ENCODE measurements around the gene KHSRP. TPM values are rescaled to one million over a fixed set of nuclear protein-coding genes. Genes with fewer than 3 reads are reported as not detected.
A peak's percentile ranks its signal among the peaks of the same experiment; 100 is the strongest.

Gene KHSRP
- total RNA-seq, 4 donors from 2014 or later, result 116 to 143 (median 131) TPM

DNA sequence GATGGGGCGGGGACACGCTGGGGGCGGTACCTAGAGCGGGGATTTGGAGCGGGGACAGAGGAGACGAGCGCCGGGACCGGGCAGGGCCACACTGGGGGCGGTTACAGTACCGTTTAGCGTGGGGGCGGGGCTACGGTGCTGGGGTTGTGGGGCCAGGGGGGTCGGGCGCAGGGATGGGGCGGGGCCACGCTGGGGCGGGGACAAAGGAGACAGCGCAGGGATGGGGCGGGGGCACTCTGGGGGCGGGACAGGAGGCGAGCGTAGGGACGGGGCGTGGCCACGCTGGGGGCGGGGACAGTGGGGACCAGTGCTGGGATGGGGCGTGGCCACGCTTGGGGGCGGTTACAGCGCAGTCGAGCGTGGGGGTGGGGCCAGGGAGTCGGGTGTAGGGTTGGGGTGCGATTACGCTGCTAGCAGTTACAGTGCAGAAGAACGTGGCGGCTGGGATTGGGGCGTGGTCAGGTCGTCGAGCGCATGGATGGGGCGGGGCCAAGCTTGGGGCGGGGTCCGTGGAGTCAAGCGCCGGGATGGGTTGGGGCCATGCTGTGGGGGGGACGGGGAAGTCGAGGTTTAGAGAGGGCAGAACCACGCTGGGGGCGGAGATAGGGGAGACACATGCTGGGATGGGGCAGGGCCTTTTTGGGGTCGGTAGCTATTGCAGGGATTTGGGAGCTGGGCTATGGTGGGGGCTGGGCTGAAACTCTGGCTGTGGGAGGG lies 51.4 kb downstream of the KHSRP start:
- 1 to 2% methylated on average over 49 to 53 of the region's 53 CpGs for WGBS, 2 donors
- TF ChIP-seq, protein P1, sequence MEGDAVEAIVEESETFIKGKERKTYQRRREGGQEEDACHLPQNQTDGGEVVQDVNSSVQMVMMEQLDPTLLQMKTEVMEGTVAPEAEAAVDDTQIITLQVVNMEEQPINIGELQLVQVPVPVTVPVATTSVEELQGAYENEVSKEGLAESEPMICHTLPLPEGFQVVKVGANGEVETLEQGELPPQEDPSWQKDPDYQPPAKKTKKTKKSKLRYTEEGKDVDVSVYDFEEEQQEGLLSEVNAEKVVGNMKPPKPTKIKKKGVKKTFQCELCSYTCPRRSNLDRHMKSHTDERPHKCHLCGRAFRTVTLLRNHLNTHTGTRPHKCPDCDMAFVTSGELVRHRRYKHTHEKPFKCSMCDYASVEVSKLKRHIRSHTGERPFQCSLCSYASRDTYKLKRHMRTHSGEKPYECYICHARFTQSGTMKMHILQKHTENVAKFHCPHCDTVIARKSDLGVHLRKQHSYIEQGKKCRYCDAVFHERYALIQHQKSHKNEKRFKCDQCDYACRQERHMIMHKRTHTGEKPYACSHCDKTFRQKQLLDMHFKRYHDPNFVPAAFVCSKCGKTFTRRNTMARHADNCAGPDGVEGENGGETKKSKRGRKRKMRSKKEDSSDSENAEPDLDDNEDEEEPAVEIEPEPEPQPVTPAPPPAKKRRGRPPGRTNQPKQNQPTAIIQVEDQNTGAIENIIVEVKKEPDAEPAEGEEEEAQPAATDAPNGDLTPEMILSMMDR (IDR thresholded peaks at IDR 0.05), result no peak
- TF ChIP-seq POLR2A (IDR thresholded peaks at IDR 0.05), result no peak
- intact Hi-C loops (cut with DNase I; ENCODE audit: low total_unique reads), result no loop called here
- peak; percentile 98 to 100 for DNase-seq (ENCODE audit: low spot score in 2 of 2)
- H3K4me3 ChIP-seq (ENCODE audit: low read depth, poor library complexity, severe bottlenecking), result peak overlapping the region; percentile 80

DNA sequence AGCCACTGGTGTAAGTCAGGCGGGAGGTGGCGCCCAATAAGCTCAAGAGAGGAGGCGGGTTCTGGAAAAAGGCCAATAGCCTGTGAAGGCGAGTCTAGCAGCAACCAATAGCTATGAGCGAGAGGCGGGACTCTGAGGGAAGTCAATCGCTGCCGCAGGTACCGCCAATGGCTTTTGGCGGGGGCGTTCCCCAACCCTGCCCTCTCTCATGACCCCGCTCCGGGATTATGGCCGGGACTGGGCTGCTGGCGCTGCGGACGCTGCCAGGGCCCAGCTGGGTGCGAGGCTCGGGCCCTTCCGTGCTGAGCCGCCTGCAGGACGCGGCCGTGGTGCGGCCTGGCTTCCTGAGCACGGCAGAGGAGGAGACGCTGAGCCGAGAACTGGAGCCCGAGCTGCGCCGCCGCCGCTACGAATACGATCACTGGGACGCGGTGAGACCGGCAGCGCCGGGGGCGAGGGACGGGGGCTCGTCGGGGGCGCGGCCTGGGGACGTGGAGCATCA lies 52.0 kb downstream of the KHSRP start, which contains the start of gene ALKBH7:
TSS of gene ALKBH7 (plus strand) at position 201 of the 502 bp plus-strand sequence. CDS start at position 228, 27 bp downstream.
- H3K4me3 ChIP-seq (ENCODE audit: low read depth, poor library complexity, severe bottlenecking), result peak within 1 kb of the TSS; percentile 80
- intact Hi-C loops (cut with DNase I; ENCODE audit: low total_unique reads), result no loop called here
- peak; percentile 99 to 100 for DNase-seq (ENCODE audit: low spot score in 2 of 2)
- WGBS, 2 donors, result 0 to 3% methylated on average over 9 to 40 of the region's 47 CpGs
- TF ChIP-seq, protein P1 (IDR thresholded peaks at IDR 0.05), result no peak
- no peak for TF ChIP-seq POLR2A (IDR thresholded peaks at IDR 0.05)

DNA sequence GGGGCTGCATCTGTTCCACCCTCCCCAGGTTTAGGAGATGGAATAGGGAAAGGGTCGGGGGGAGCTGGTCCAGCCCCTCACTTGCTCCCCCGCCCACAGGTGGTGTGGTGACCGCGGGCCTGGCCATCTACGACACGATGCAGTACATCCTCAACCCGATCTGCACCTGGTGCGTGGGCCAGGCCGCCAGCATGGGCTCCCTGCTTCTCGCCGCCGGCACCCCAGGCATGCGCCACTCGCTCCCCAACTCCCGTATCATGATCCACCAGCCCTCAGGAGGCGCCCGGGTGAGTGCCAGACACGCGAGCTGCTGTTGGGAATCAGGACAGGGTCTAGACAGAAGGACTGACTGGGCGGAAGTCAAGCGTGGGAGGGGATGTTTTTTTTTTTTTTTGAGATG lies 60.3 kb downstream of the KHSRP start:
- DNase-seq (ENCODE audit: low spot score in 2 of 2), result no peak
- intact Hi-C loops (cut with DNase I; ENCODE audit: low total_unique reads), result no loop called here
- TF ChIP-seq, protein P1 (IDR thresholded peaks at IDR 0.05), result no peak
- TF ChIP-seq POLR2A (IDR thresholded peaks at IDR 0.05), result no peak
- no peak overlapping the region for H3K4me3 ChIP-seq (ENCODE audit: low read depth, poor library complexity, severe bottlenecking)
- WGBS, 2 donors, result 94 to 98% methylated on average over 21 of the region's 21 CpGs

Small RNA genes lying within 50 kb of the gene (microRNA-seq; reads per million reads assigned to microRNA genes)
- 1.7 to 3.4 reads per million in 2 donors for gene MIR3940 (ENCODE audit: borderline number of aligned reads in 1 of 2, borderline replicate concordance in 2 of 2)
- 0 reads per million in 2 donors for gene MIR6790 (ENCODE audit: borderline number of aligned reads in 1 of 2, borderline replicate concordance in 2 of 2)
- 0 to 0.57 reads per million in 2 donors for gene MIR6885 (ENCODE audit: borderline number of aligned reads in 1 of 2, borderline replicate concordance in 2 of 2)

Other genes starting within 250 kb of the KHSRP start
- gene MLLT1, start 144.8 kb downstream of the KHSRP start, total RNA-seq, result 10 to 100 TPM; 16.9 to 25.8 (median 24.3) TPM
- gene ACER1, start 91.2 kb downstream of the KHSRP start, total RNA-seq, result 100 to 1,000 TPM in 1 of 4 donors, 10 to 100 TPM in 3; 56.9 to 135 (median 86.2) TPM
- gene CLPP, start 63.3 kb downstream of the KHSRP start, total RNA-seq, result 10 to 100 TPM; 55.1 to 84.8 (median 74.1) TPM
- 10 to 100 TPM; 54.5 to 91.1 (median 77.4) TPM for gene ALKBH7, start 52.0 kb downstream of the KHSRP start, total RNA-seq
- under 1 TPM; 0.47 to 0.68 (median 0.62) TPM for gene PSPN, start 48.9 kb downstream of the KHSRP start, total RNA-seq
- 10 to 100 TPM; 33.2 to 59.5 (median 43.1) TPM for gene GTF2F1, start 31.6 kb downstream of the KHSRP start, total RNA-seq
- gene SLC25A41, start 9.0 kb upstream of the KHSRP start, total RNA-seq, result under 1 TPM in 1 of 4 donors, not detected in 3; 0.21 TPM
- 100 to 1,000 TPM in 1 of 4 donors, 10 to 100 TPM in 3; 60.9 to 102 (median 76.0) TPM for gene SLC25A23, start 35.0 kb upstream of the KHSRP start, total RNA-seq
- gene CRB3, start 39.5 kb upstream of the KHSRP start, total RNA-seq, result 100 to 1,000 TPM in 1 of 4 donors, 10 to 100 TPM in 3; 75.7 to 124 (median 88.7) TPM
- 1 to 10 TPM in 2 of 4 donors, under 1 TPM in 2; 0.61 to 1.9 (median 1.2) TPM for gene DENND1C, start 57.0 kb upstream of the KHSRP start, total RNA-seq
- gene TUBB4A, start 77.5 kb upstream of the KHSRP start, total RNA-seq, result 10 to 100 TPM in 1 of 4 donors, 1 to 10 TPM in 2, under 1 TPM in 1; 0.99 to 17.0 (median 4.8) TPM
- gene TNFSF9, start 106.2 kb upstream of the KHSRP start, total RNA-seq, result 1 to 10 TPM; 1.2 to 1.7 (median 1.5) TPM
- not detected for gene CD70, start 166.3 kb upstream of the KHSRP start, total RNA-seq
- under 1 TPM in 2 of 4 donors, not detected in 2; 0.03 to 0.08 TPM for gene TNFSF14, start 245.3 kb upstream of the KHSRP start, total RNA-seq

Data from lower leg skin (tissue), 4 donors.